Gastroesophageal sphincter (tissue), 3 donors: ENCODE data around the gene DAB1.

Experiments used
- CTCF ChIP-seq, 4 experiments: fragments of 200-600 bp in 2 of 4; fragments of 450-650 bp in 2 of 4; sonication (generic) in 1 of 4; IDR thresholded peaks; one replicate each; pipeline ENCODE4 v1.5.1; 2017 to 2019; ENCODE audit warnings: antibody characterized with exemption in 4 of 4, mild to moderate bottlenecking in 2 of 4, moderate library complexity in 2 of 4
- EP300 ChIP-seq: sonication (generic); formaldehyde crosslinking; IDR thresholded peaks from one replicate; pipeline ENCODE4 v1.6.1; 2017; ENCODE audit warnings: antibody characterized with exemption, mild to moderate bottlenecking
- POLR2A ChIP-seq, 2 donors: fragments of 450-650 bp; IDR thresholded peaks; one replicate each; pipeline ENCODE4 v1.6.1; 2017; ENCODE audit warnings: antibody characterized with exemption in 2 of 2, mild to moderate bottlenecking in 2 of 2, moderate library complexity in 1 of 2
- POLR2AphosphoS5 ChIP-seq: sonication (generic); formaldehyde crosslinking; IDR thresholded peaks from one replicate; pipeline ENCODE4 v1.6.1; 2017; ENCODE audit warnings: antibody characterized with exemption

- no peak for TF ChIP-seq POLR2A (IDR thresholded peaks at IDR 0.05)
- TF ChIP-seq CTCF (IDR thresholded peaks at IDR 0.05) = no peak
- no peak for TF ChIP-seq POLR2AphosphoS5
- no peak for TF ChIP-seq EP300
Measured at GRCh38 chr1:57295326-57295725, 128.5 kb downstream of the DAB1 start.
